Esophagus (tissue), 2 donors: Measurements from ENCODE around the gene BEAN1. TPM values are rescaled to one million over a fixed set of nuclear protein-coding genes. Genes with fewer than 3 reads are reported as not detected.

Experiments
- H3K27ac ChIP-seq, 2 donors: one replicate each; pipeline ENCODE4 v1.5.1; 2013; ENCODE audit warnings: low read depth in 2 of 2, mild to moderate bottlenecking in 2 of 2, inconsistent platforms in 1 of 2, low read length in 1 of 2, moderate library complexity in 1 of 2
- H3K27me3 ChIP-seq, 2 donors: one replicate each; pipeline ENCODE4 v1.6.1; 2013; ENCODE audit warnings: low read length in 2 of 2, control low read depth in 1 of 2, mild to moderate bottlenecking in 1 of 2; ENCODE audit not compliant: insufficient read depth in 2 of 2, control insufficient read depth in 1 of 2
- H3K36me3 ChIP-seq, 2 donors: one replicate each; pipeline ENCODE4 v1.6.1; 2013; ENCODE audit warnings: low read length in 1 of 2; ENCODE audit not compliant: control insufficient read depth in 2 of 2, insufficient read depth in 2 of 2
- H3K4me1 ChIP-seq, 2 donors: one replicate each; pipeline ENCODE4 v1.6.1; 2013; ENCODE audit warnings: low read length in 1 of 2; ENCODE audit not compliant: control insufficient read depth in 2 of 2, insufficient read depth in 2 of 2
- H3K4me3 ChIP-seq, 2 donors: one replicate each; pipeline ENCODE4 v1.5.1; 2013; ENCODE audit warnings: low read length in 2 of 2, mild to moderate bottlenecking in 2 of 2, low read depth in 1 of 2, moderate library complexity in 1 of 2
- H3K9me3 ChIP-seq, 2 donors: one replicate each; pipeline ENCODE4 v1.6.1; 2013; ENCODE audit warnings: mild to moderate bottlenecking in 2 of 2, low read depth in 1 of 2, low read length in 1 of 2, moderate library complexity in 1 of 2; ENCODE audit not compliant: control insufficient read depth in 2 of 2, insufficient read depth in 1 of 2
- WGBS, 2 donors: extraction: QIAGEN DNeasy Blood & Tissue Kit; methylation state at CpG; one replicate each; pipeline ENCODE4 v1.1.7; 2013; 5-methylcytosine and 5-hydroxymethylcytosine counted together
- polyA plus RNA-seq, 2 donors: library from polyadenylated mRNA; stranded (reverse); fragments of 200-250 nt; gene quantifications; one replicate each; pipeline ENCODE4 v1.2.3, GENCODE V29; 2013
- donor health status: healthy with polysubstance abuse.
- donor health status: Bipolar disorder and iron deficiency.

BEAN1 gene
- polyA plus RNA-seq, 2 donors: 0.40 to 0.73 TPM

- no peaks in the 10 kb centered on the region for H3K27me3 ChIP-seq
- no peak overlapping the region for H3K27ac ChIP-seq
- no peaks in the 10 kb centered on the region for H3K36me3 ChIP-seq
- 77 to 79% methylated on average over 9 of the region's 9 CpGs for WGBS, 2 donors
- no peaks in the 10 kb centered on the region for H3K9me3 ChIP-seq
- no peaks in the 10 kb centered on the region for H3K4me1 ChIP-seq
- H3K4me3 ChIP-seq: no peak overlapping the region
These were observed 8.7 kb upstream of the BEAN1 start for GRCh38 chr16:66418165-66418962.

GRCh38 chr16:66419527-66419926, 7.6 kb upstream of the BEAN1 start:
- WGBS, 2 donors: 62 to 67% methylated on average over 3 of the region's 3 CpGs
- H3K4me1 ChIP-seq: no peaks in the 10 kb centered on the region

GRCh38 chr16:66420396-66420795, 6.7 kb upstream of the BEAN1 start:
- Histone ChIP-seq H3K4me3 (no peak overlapping the region), H3K27ac (no peak overlapping the region), H3K27me3 (no peaks in the 10 kb centered on the region), H3K9me3 (no peaks in the 10 kb centered on the region), H3K36me3 (no peaks in the 10 kb centered on the region), H3K4me1 (no peaks in the 10 kb centered on the region)
- WGBS, 2 donors: 48 to 55% methylated on average over 1 of the region's 1 CpG

More at GRCh38 chr16:66419527-66419926, 7.6 kb upstream of the BEAN1 start:
- Histone ChIP-seq H3K4me3 (no peak overlapping the region), H3K9me3 (no peaks in the 10 kb centered on the region), H3K27me3 (no peaks in the 10 kb centered on the region), H3K36me3 (no peaks in the 10 kb centered on the region), H3K27ac (no peak overlapping the region)

- Histone ChIP-seq H3K9me3 (peaks cover 0 to 3% of the 10 kb centered on the region in 2 donors), H3K27ac (no peak overlapping the region), H3K36me3 (no peaks in the 10 kb centered on the region), H3K27me3 (peaks cover 0 to 9% of the 10 kb centered on the region in 2 donors), H3K4me1 (peaks cover 0 to 3% of the 10 kb centered on the region in 2 donors), H3K4me3 (no peak overlapping the region)
- 81 to 87% methylated on average over 6 of the region's 6 CpGs for WGBS, 2 donors
These were observed 5.2 kb upstream of the BEAN1 start for GRCh38 chr16:66421891-66422290.

- H3K4me1 ChIP-seq: peaks cover 0 to 4% of the 10 kb centered on the region in 2 donors
- H3K9me3 ChIP-seq: peaks cover 0 to 3% of the 10 kb centered on the region in 2 donors
- no peak overlapping the region for H3K27ac ChIP-seq
- 73 to 83% methylated on average over 2 of the region's 2 CpGs for WGBS, 2 donors
- no peaks in the 10 kb centered on the region for H3K36me3 ChIP-seq
- H3K4me3 ChIP-seq: no peak overlapping the region
- peaks cover 0 to 9% of the 10 kb centered on the region in 2 donors for H3K27me3 ChIP-seq
These were observed 4.7 kb upstream of the BEAN1 start for GRCh38 chr16:66422366-66422765.

GRCh38 chr16:66423177-66423576, 3.9 kb upstream of the BEAN1 start:
- WGBS, 2 donors: 90 to 95% methylated on average over 1 of the region's 1 CpG
- no peak overlapping the region for H3K27ac ChIP-seq
- no peak overlapping the region for H3K4me3 ChIP-seq
- H3K27me3 ChIP-seq: peaks cover 0 to 9% of the 10 kb centered on the region in 2 donors
- peaks cover 3 to 7% of the 10 kb centered on the region in 2 donors for H3K4me1 ChIP-seq
- peaks cover 0 to 3% of the 10 kb centered on the region in 2 donors for H3K9me3 ChIP-seq
- H3K36me3 ChIP-seq: no peaks in the 10 kb centered on the region

- Histone ChIP-seq H3K36me3 (no peaks in the 10 kb centered on the region), H3K4me1 (peaks cover 3 to 7% of the 10 kb centered on the region in 2 donors), H3K27ac (no peak overlapping the region), H3K4me3 (no peak overlapping the region), H3K9me3 (peaks cover 0 to 3% of the 10 kb centered on the region in 2 donors), H3K27me3 (peaks cover 0 to 9% of the 10 kb centered on the region in 2 donors)
- 32 to 34% methylated on average over 8 of the region's 8 CpGs for WGBS, 2 donors
These were observed 1.4 kb upstream of the BEAN1 start for GRCh38 chr16:66425651-66426050.

GRCh38 chr16:66426112-66427035, 721 bp upstream of the BEAN1 start:
- peaks cover 0 to 3% of the 10 kb centered on the region in 2 donors for H3K9me3 ChIP-seq
- no peak overlapping the region for H3K27ac ChIP-seq
- peaks cover 3 to 7% of the 10 kb centered on the region in 2 donors for H3K4me1 ChIP-seq
- H3K27me3 ChIP-seq: peaks cover 0 to 9% of the 10 kb centered on the region in 2 donors
- 9 to 10% methylated on average over 50 to 56 of the region's 56 CpGs for WGBS, 2 donors
- no peaks in the 10 kb centered on the region for H3K36me3 ChIP-seq
- H3K4me3 ChIP-seq: peak overlapping the region; percentile 16 to 62

GRCh38 chr16:66427871-66428681, 981 bp downstream of the BEAN1 start:
- Histone ChIP-seq H3K9me3 (peaks cover 0 to 3% of the 10 kb centered on the region in 2 donors), H3K4me1 (peaks cover 3 to 7% of the 10 kb centered on the region in 2 donors), H3K27ac (no peak overlapping the region), H3K4me3 (peak overlapping the region; percentile 37 to 62), H3K27me3 (peaks cover 0 to 9% of the 10 kb centered on the region in 2 donors), H3K36me3 (no peaks in the 10 kb centered on the region)
- 12 to 13% methylated on average over 32 to 40 of the region's 40 CpGs for WGBS, 2 donors
